Ramos (cell line): ENCODE data around the gene AP5B1.
"Not testable (repeated sequence)": the region's sequence is repeated elsewhere in the genome, so short reads cannot be mapped to it uniquely, and the experiment has no call there.

Experiments used
- in situ Hi-C: fragments of 300-500 bp; cut with MboI; formaldehyde crosslinking; loops from one replicate; pipeline ENCODE4 v1.14.3; 2022; ENCODE audit warnings: low sequenced_read_pairs; ENCODE audit not compliant: unreplicated experiment

Gene AP5B1

GRCh38 chr11:65774525-65775306 lies 6.1 kb downstream of the AP5B1 start:
- in situ Hi-C loops: no loop called here

- in situ Hi-C loops: no loop called here
Measured at GRCh38 chr11:65773784-65774411, 6.9 kb downstream of the AP5B1 start.

- in situ Hi-C loops: no loop called here
Measured at GRCh38 chr11:65771589-65772112, 9.1 kb downstream of the AP5B1 start.

GRCh38 chr11:65770951-65771567 lies 9.7 kb downstream of the AP5B1 start:
- in situ Hi-C loops: no loop called here

GRCh38 chr11:65767806-65768205 lies 13.0 kb downstream of the AP5B1 start:
- in situ Hi-C loops: not testable (repeated sequence)

GRCh38 chr11:65767406-65767805 lies 13.4 kb downstream of the AP5B1 start:
- in situ Hi-C loops: no loop called here

- in situ Hi-C loops: no loop called here
Measured at GRCh38 chr11:65766535-65766934, 14.2 kb downstream of the AP5B1 start.

- in situ Hi-C loops: no loop called here
Measured at GRCh38 chr11:65764434-65764833, 16.3 kb downstream of the AP5B1 start.

GRCh38 chr11:65762816-65763215 lies 18.0 kb downstream of the AP5B1 start:
- in situ Hi-C loops: not testable (repeated sequence)

GRCh38 chr11:65762169-65762568 lies 18.6 kb downstream of the AP5B1 start:
- in situ Hi-C loops: not testable (repeated sequence)

- in situ Hi-C loops: no loop called here
Measured at GRCh38 chr11:65745049-65745448, 35.7 kb downstream of the AP5B1 start.

- in situ Hi-C loops: no loop called here
Measured at GRCh38 chr11:65744699-65745042, 36.1 kb downstream of the AP5B1 start.

- in situ Hi-C loops: no loop called here
Measured at GRCh38 chr11:65744026-65744698, 36.6 kb downstream of the AP5B1 start.

- in situ Hi-C loops: no loop called here
Measured at GRCh38 chr11:65743681-65744025, 37.1 kb downstream of the AP5B1 start.

- in situ Hi-C loops: no loop called here
Measured at GRCh38 chr11:65742353-65742752, 38.4 kb downstream of the AP5B1 start.

- in situ Hi-C loops: no loop called here
Measured at GRCh38 chr11:65741185-65741584, 39.6 kb downstream of the AP5B1 start.

- in situ Hi-C loops: no loop called here
Measured at GRCh38 chr11:65739022-65739421, 41.8 kb downstream of the AP5B1 start.

- in situ Hi-C loops: no loop called here
Measured at GRCh38 chr11:65736810-65737209, 44.0 kb downstream of the AP5B1 start.

GRCh38 chr11:65735111-65735510 lies 45.7 kb downstream of the AP5B1 start:
- in situ Hi-C loops: not testable (repeated sequence)

- in situ Hi-C loops: no loop called here
Measured at GRCh38 chr11:65730461-65730860, 50.3 kb downstream of the AP5B1 start.

GRCh38 chr11:65727865-65728264 lies 52.9 kb downstream of the AP5B1 start:
- in situ Hi-C loops: no loop called here
